Trophoblast cell (in vitro differentiated cells and primary cell): ENCODE data around the gene APOD.

Experiments used
- DNase-seq, 2 donors: peaks; one replicate each; pipeline ENCODE4 v3.0.0-alpha.2; 2016
- H2AFZ ChIP-seq: 2 replicates; pipeline ENCODE4 v1.6.1; 2013; ENCODE audit warnings: low read length, moderate library complexity, mild to moderate bottlenecking; ENCODE audit not compliant: insufficient read depth, poor library complexity
- H2AK5ac ChIP-seq: 2 replicates; pipeline ENCODE4 v1.6.1; 2013; ENCODE audit warnings: mild to moderate bottlenecking, low read length
- H2BK120ac ChIP-seq: 2 replicates; pipeline ENCODE4 v1.6.1; 2013; ENCODE audit warnings: low read length, mild to moderate bottlenecking, moderate library complexity; ENCODE audit not compliant: insufficient read depth, poor library complexity
- H2BK12ac ChIP-seq: 2 replicates; pipeline ENCODE4 v1.6.1; 2013; ENCODE audit warnings: mild to moderate bottlenecking, low read length, moderate library complexity
- H2BK5ac ChIP-seq: 2 replicates; pipeline ENCODE4 v1.6.1; 2013; ENCODE audit warnings: low read length, low read depth, moderate library complexity, mild to moderate bottlenecking; ENCODE audit not compliant: poor library complexity
- H3K14ac ChIP-seq: 2 replicates; pipeline ENCODE4 v1.6.1; 2013; ENCODE audit warnings: mild to moderate bottlenecking, low read length
- H3K18ac ChIP-seq: 2 replicates; pipeline ENCODE4 v1.6.1; 2013; ENCODE audit warnings: mild to moderate bottlenecking, low read length
- H3K23ac ChIP-seq: 2 replicates; pipeline ENCODE4 v1.6.1; 2013; ENCODE audit warnings: low read length
- H3K27ac ChIP-seq: 2 replicates; pipeline ENCODE4 v1.5.1; 2013; ENCODE audit warnings: low read depth, mild to moderate bottlenecking, inconsistent platforms, low read length, moderate library complexity
- H3K27me3 ChIP-seq: 2 replicates; pipeline ENCODE4 v1.6.1; 2013; ENCODE audit warnings: inconsistent platforms, mild to moderate bottlenecking, low read length, moderate library complexity; ENCODE audit not compliant: insufficient read depth
- H3K36me3 ChIP-seq, 2 experiments: 1 replicate in 1 of 2; 2 replicates in 1 of 2; pipeline ENCODE4 v1.6.1; 2013; ENCODE audit warnings: low read length in 2 of 2, mild to moderate bottlenecking in 2 of 2, moderate library complexity in 1 of 2; ENCODE audit not compliant: insufficient read depth in 2 of 2, control insufficient read depth in 1 of 2
- H3K4ac ChIP-seq: 2 replicates; pipeline ENCODE4 v1.6.1; 2013; ENCODE audit warnings: low read depth, mild to moderate bottlenecking, low read length, moderate library complexity
- H3K4me1 ChIP-seq, 2 experiments: 1 replicate in 1 of 2; 2 replicates in 1 of 2; pipeline ENCODE4 v1.6.1; 2013; ENCODE audit warnings: low read length in 2 of 2, mild to moderate bottlenecking in 2 of 2, moderate library complexity in 1 of 2; ENCODE audit not compliant: insufficient read depth in 2 of 2, control insufficient read depth in 1 of 2
- H3K4me2 ChIP-seq: 2 replicates; pipeline ENCODE4 v1.6.1; 2013; ENCODE audit warnings: inconsistent platforms, mild to moderate bottlenecking, low read length, moderate library complexity
- H3K4me3 ChIP-seq: 2 replicates; pipeline ENCODE4 v1.5.1; 2013; ENCODE audit warnings: mild to moderate bottlenecking, low read depth, low read length, inconsistent platforms
- H3K79me1 ChIP-seq: one replicate; pipeline ENCODE4 v1.6.1; 2013; ENCODE audit warnings: low read length
- H3K79me2 ChIP-seq: 2 replicates; pipeline ENCODE4 v1.6.1; 2013; ENCODE audit warnings: low read length, mild to moderate bottlenecking; ENCODE audit not compliant: control insufficient read depth, insufficient read depth, poor library complexity
- H3K9ac ChIP-seq: 2 replicates; pipeline ENCODE4 v1.6.1; 2013; ENCODE audit warnings: mild to moderate bottlenecking, low read length
- H3K9me3 ChIP-seq: 2 replicates; pipeline ENCODE4 v1.6.1; 2013; ENCODE audit warnings: low read depth, mild to moderate bottlenecking, control low read depth, inconsistent platforms, low read length; ENCODE audit not compliant: insufficient read depth
- H4K12ac ChIP-seq: 2 replicates; pipeline ENCODE4 v1.6.1; 2013; ENCODE audit warnings: low read depth, mild to moderate bottlenecking, low read length, moderate library complexity
- H4K8ac ChIP-seq: 2 replicates; pipeline ENCODE4 v1.6.1; 2013; ENCODE audit warnings: low read depth, mild to moderate bottlenecking, low read length, moderate library complexity
- H4K91ac ChIP-seq: one replicate; pipeline ENCODE4 v1.6.1; 2013; ENCODE audit warnings: low read depth, mild to moderate bottlenecking, low read length, moderate library complexity
- whole genome bisulfite sequencing: extraction: QIAGEN DNeasy Blood & Tissue Kit; methylation state at CpG from one replicate; pipeline ENCODE4 v1.1.7; 2013; ENCODE audit warnings: missing lambda C conversion rate; ENCODE audit not compliant: insufficient read length, insufficient coverage; ENCODE audit errors: extremely low coverage; 5-methylcytosine and 5-hydroxymethylcytosine counted together

APOD gene

DNA sequence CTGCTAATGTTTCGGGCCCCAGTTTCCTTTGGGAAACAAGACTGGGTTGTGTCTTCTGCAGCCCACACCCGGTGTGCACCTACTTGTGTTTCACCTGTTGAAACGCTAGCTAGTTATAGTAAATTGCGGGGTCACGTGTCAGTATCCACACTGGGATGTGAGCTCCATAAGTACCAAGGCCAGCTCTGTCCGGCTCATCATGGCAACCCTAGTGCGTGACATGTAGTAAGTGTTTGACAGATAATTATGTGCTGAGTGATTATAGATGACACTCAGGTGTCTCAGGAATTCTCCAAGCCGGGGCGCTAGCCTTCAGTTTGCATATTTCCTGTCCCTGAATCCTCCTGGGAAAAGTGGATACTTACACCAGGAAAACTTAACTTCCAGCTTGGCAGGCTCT, 12.8 kb downstream of the APOD start:
- no CpG with 5 or more reads among the region's 9 CpGs for WGBS
- no peak overlapping the region for H2BK12ac ChIP-seq

GRCh38 chr3:195570344-195570743, 13.4 kb downstream of the APOD start:
- H3K4ac ChIP-seq = no peak overlapping the region
- no peak overlapping the region for H2BK12ac ChIP-seq
- no peak overlapping the region for H3K27ac ChIP-seq
- no peaks in the 10 kb centered on the region for H3K79me1 ChIP-seq
- H3K79me2 ChIP-seq = no peaks in the 10 kb centered on the region
- H3K4me3 ChIP-seq = no peak overlapping the region
- H3K4me1 ChIP-seq = peaks cover 0 to 2% of the 10 kb centered on the region in 2 experiments
- no peak overlapping the region for H2AK5ac ChIP-seq
- H3K18ac ChIP-seq = no peak overlapping the region
- H2AFZ ChIP-seq = no peak overlapping the region
- no peaks in the 10 kb centered on the region for H3K27me3 ChIP-seq
- no peaks in the 10 kb centered on the region for H3K36me3 ChIP-seq
- no peak overlapping the region for H4K91ac ChIP-seq
- no peak overlapping the region for H3K4me2 ChIP-seq
- H4K12ac ChIP-seq = no peak overlapping the region
- no peaks in the 10 kb centered on the region for H3K9me3 ChIP-seq
- H3K14ac ChIP-seq = no peak overlapping the region
- WGBS = no CpG with 5 or more reads among the region's 6 CpGs
- no peak overlapping the region for H4K8ac ChIP-seq
- no peak overlapping the region for H3K23ac ChIP-seq
- DNase-seq = no peak
- no peak overlapping the region for H2BK5ac ChIP-seq
- H2BK120ac ChIP-seq = no peak overlapping the region
- H3K9ac ChIP-seq = no peak overlapping the region

More for the DNA sequence above, 12.8 kb downstream of the APOD start:
- Histone ChIP-seq H2AK5ac (no peak overlapping the region), H3K4me3 (no peak overlapping the region), H3K4me2 (no peak overlapping the region), H3K18ac (no peak overlapping the region), H3K79me2 (no peaks in the 10 kb centered on the region), H3K9ac (no peak overlapping the region), H3K36me3 (no peaks in the 10 kb centered on the region), H3K9me3 (no peaks in the 10 kb centered on the region), H3K14ac (no peak overlapping the region), H3K23ac (no peak overlapping the region), H3K4me1 (peaks cover 0 to 2% of the 10 kb centered on the region in 2 experiments), H3K79me1 (no peaks in the 10 kb centered on the region), H3K4ac (no peak overlapping the region), H4K12ac (no peak overlapping the region), H2BK5ac (no peak overlapping the region), H4K8ac (no peak overlapping the region), H3K27me3 (no peaks in the 10 kb centered on the region), H2AFZ (no peak overlapping the region), H4K91ac (no peak overlapping the region), H2BK120ac (no peak overlapping the region), H3K27ac (no peak overlapping the region)
- DNase-seq = no peak

GRCh38 chr3:195568630-195569029, 15.1 kb downstream of the APOD start:
- Histone ChIP-seq H2BK5ac (no peak overlapping the region), H3K9ac (no peak overlapping the region), H3K9me3 (no peaks in the 10 kb centered on the region), H3K27ac (no peak overlapping the region), H3K14ac (no peak overlapping the region), H3K79me1 (no peaks in the 10 kb centered on the region), H3K4me1 (peaks cover 0 to 2% of the 10 kb centered on the region in 2 experiments), H4K12ac (no peak overlapping the region), H2AK5ac (no peak overlapping the region), H3K79me2 (no peaks in the 10 kb centered on the region), H2BK12ac (no peak overlapping the region), H4K8ac (no peak overlapping the region), H3K18ac (no peak overlapping the region), H3K4me2 (no peak overlapping the region), H3K36me3 (no peaks in the 10 kb centered on the region), H3K27me3 (no peaks in the 10 kb centered on the region), H3K23ac (no peak overlapping the region), H2BK120ac (no peak overlapping the region), H2AFZ (no peak overlapping the region), H4K91ac (no peak overlapping the region), H3K4me3 (no peak overlapping the region), H3K4ac (no peak overlapping the region)
- DNase-seq = no peak
- no CpG with 5 or more reads among the region's 5 CpGs for WGBS

- Histone ChIP-seq H3K9ac (no peak overlapping the region), H3K23ac (no peak overlapping the region), H3K36me3 (no peaks in the 10 kb centered on the region), H3K4ac (no peak overlapping the region), H3K79me2 (no peaks in the 10 kb centered on the region), H4K12ac (no peak overlapping the region), H3K4me1 (peaks cover 0 to 2% of the 10 kb centered on the region in 2 experiments), H4K8ac (no peak overlapping the region), H2AFZ (no peak overlapping the region), H3K14ac (no peak overlapping the region), H3K18ac (no peak overlapping the region), H3K27me3 (no peaks in the 10 kb centered on the region), H3K9me3 (no peaks in the 10 kb centered on the region), H4K91ac (no peak overlapping the region), H3K4me3 (no peak overlapping the region), H2BK120ac (no peak overlapping the region), H2BK12ac (no peak overlapping the region), H3K27ac (no peak overlapping the region), H3K4me2 (no peak overlapping the region), H2AK5ac (no peak overlapping the region), H3K79me1 (no peaks in the 10 kb centered on the region), H2BK5ac (no peak overlapping the region)
- no CpG with 5 or more reads among the region's 6 CpGs for WGBS
- peak in 1 of 2 donors; percentile 16 for DNase-seq
Observed at GRCh38 chr3:195566797-195567196, 16.9 kb downstream of the APOD start.
